NCI-H2029 (cell line): ENCODE results near the gene PDE3A.
"Not testable (repeated sequence)": the region's sequence is repeated elsewhere in the genome, so short reads cannot be mapped to it uniquely, and the experiment has no call there.

Experiments
- DNase-seq: peaks from one replicate; lab custom pipeline; 2025; lab: John Stamatoyannopoulos, UW

Gene PDE3A

DNA sequence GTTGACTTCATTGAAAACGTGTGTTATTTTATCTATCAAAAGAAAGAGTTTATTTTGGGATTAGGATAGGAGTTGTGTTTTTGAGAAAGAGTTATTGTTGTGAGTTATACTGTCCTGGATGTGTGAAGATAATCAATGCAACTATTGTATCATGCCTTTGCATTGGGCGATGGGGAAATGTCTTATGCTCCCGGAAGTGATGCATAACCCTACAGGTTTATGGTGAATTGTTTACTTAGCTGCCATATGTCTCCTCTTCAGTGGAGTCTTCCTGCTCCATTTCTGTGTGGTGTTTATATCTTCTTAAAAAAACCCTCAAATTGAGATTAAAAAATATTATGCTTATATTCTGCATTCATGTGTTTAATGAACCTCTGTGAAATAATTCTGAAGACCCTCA lies 6.5 kb downstream of the PDE3A start:
- no peak for DNase-seq

DNA sequence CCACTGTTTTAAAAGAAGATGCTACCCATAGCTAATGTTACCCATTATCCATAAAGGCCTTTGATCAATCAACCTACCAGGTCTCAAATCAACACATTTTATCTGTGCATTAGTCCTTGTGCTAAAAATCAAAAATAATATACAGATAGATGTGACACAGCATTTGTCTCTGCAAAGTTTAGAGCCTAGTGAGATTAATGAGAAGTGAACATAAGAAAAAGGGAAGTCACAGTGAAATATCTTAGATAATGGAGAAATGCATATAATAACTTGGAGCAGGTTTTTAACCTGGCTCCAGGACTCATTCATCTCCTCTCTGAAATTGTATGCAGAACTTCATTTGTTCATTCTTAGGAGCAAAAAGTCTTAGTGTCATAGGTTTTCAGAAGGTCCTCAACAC lies 7.2 kb downstream of the PDE3A start:
- no peak for DNase-seq

DNA sequence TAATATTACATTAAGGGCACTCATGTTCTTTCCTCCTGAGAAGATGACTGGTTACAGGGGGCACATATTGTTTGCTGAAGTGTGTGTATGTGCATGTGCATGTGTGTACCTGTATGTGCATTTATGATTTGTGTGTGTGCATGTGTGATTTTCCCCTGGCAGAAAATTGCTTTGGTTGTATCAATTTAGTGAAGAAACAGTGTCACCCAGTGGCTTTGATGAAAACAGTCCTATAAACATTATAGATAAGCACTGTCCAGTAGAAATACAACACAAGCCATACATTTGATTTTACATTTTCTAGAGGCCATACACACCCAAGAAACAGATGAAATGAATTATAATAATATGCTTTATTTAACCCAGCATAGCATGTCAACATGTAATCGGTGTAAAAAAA lies 8.6 kb downstream of the PDE3A start:
- no peak for DNase-seq

DNA sequence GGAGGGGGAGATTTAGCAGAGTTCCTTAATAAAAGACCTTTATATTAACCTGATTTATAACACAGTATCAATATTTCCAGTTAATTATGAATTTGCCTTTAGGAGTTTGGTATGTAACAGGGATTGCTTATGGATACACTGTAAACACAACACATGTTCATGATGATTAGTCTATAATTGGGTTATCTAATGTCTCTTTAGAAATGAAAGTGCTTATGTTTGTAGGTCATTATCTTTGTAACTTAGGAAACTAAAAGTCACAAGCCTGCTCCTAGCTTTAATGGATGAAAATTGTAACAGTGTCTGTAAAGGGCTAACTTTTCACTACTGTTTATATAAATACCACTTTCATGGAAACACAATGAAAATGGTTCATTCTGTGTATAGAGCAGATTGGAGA lies 9.4 kb downstream of the PDE3A start:
- DNase-seq: no peak

DNA sequence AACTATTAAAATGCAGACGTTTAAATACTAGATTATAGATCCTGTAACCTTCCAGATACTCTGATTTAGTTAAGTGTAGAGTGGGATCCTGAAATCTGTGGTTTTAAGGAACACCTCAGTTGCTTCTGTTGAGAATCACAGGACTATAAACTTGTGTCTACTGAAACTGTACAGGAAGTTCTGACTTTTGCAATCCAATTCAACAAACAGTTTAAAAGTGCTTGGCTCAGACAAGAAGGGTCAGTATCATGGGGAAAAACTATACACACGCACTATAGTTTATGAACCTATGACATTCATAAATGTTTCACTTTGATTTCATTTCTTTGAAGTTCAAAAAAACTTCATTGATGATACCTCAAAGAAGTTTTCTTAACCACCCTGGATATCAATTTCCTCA lies 13.8 kb downstream of the PDE3A start:
- no peak for DNase-seq

DNA sequence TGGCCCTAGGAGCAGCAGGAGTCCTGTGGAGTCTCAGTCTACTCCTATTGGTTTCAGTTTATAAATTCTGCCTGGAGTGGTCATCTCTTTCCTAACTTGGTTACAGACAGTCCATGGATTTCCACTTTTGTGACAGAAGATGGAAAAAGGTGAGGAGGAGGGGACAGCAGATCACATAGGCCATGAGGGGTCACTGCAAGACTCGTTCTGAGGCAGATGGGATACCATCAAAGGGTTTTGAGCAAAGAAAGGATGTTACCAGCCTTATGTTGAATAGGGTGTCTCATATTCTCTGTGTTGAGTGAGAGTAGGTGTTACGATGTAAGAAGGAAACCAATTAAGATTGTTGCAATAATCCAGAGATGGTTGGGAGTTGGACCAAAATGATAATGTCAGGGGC lies 15.3 kb downstream of the PDE3A start:
- no peak for DNase-seq

DNA sequence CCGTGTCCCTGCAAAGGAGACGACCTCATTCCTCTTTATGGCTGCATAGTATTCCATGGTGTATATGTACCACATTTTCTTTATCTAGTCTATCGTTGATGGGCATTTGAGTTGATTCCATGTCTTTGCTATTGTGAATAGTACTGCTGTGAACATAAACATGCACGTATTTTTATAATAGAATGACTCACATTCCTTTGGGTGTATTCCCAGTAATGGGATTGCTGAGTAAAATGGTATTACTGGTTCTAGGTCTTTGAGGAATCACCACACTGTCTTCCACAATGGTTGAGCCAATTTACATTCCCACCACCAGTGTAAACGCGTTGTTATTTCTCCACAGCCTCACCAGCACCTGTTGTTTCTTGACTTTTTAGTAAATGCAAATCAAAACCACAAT lies 16.5 kb downstream of the PDE3A start:
- not testable (repeated sequence) for DNase-seq

DNA sequence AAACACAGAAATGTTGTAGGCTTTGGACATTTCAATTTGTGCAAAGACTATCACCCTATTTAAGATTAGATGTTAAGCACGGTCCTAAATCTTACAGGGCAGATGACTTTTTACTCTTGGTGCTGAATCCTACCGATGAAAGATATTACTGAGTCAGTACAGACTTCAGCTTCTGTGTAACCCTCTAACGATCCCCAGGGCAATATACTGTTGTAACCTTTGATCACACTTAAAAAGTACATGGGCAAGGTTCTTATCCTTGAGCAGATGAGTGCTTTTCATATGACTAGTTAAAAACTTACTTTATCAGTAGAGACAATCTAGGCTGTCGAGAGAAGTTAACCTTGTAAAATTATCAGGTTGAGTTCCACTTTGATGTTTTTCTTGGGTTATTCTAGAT lies 22.5 kb downstream of the PDE3A start:
- no peak for DNase-seq

DNA sequence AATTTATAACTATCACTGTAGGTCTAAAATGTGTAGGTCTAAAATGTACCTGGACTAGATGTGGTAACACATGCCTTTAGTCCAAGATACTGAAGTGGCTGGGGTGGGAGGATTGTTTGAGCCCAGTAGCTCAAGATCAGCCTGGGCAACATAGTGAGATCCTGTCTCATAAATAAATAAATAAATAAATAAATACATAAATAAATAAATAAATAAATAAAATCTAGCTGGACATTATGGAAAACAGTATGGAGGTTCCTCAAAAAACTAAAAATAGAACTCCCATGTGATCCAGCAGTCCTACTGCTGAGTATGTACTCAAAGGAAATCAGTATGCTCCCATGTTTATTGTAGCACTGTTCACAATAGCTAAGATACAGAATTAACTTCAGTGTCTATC lies 24.0 kb downstream of the PDE3A start:
- no peak for DNase-seq

DNA sequence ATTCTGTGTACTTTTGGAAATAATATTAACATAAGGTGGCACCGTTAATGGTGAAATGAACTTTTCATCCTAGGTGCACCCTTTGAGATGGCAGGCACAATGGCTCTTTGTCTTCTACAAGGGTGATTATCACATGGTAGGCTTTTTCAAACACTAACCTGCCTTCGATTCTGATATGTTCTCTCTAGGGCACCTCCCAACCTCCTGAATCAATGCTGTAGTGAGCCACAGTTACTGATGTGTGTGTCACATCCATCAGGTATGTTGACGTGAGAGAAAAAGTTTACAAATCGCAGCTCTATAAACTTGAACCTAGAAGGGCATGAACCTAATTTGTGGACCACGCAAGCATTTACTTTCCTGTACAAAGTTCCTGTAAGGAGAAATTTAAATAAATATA lies 25.4 kb downstream of the PDE3A start:
- DNase-seq: no peak

DNA sequence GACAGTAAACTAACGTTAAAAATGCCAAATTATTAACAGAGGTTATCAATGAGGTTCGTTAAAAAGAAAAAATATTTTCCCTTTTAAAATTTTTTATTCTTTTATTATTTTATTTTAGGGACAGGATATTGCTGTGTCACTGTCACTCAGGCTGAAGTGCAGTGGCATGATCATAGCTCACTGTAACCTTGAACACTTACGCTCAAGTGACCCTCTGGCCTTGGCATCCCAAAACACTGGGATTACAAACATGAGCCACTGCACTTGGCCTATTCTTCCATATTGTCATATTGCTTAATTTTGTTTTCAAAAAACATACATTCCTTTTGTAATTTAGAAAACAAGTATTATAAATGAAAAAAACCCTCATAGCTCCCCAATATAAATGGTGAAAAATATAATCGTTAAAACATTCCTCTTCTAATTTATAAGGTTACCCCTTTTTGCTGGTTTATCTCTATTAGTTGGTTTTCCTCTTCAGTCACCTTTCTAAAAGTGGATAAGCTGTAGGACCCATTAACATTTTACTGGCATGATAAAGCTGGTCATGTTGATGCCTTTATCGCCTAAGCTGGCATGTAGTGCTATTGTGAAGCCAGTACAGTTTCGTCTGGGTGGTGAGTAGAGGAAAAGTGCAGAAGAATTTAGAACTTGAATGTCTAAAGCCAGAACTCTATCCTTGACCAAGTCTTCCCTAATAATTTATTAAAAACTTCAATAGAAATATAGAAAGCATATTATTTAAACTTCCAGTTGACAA lies 27.6 kb downstream of the PDE3A start:
- DNase-seq: no peak

DNA sequence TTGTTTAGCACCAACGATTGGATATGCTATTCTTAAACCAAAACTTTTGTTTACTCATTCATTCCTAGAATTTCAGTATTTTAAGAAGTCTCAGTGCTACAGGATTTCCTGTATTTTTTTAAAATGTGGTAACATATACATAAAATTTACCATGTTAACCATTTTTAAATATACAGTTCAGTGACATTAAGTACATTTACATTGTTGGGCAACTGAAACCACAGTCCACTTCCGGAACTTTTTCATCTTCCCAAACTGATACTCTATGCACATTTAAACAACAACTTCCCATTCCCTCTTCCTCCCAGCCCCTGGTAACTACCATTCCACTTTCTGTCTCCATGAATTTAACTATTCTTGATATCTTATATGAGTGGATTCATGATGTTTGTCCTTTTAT lies 30.3 kb downstream of the PDE3A start:
- no peak for DNase-seq

DNA sequence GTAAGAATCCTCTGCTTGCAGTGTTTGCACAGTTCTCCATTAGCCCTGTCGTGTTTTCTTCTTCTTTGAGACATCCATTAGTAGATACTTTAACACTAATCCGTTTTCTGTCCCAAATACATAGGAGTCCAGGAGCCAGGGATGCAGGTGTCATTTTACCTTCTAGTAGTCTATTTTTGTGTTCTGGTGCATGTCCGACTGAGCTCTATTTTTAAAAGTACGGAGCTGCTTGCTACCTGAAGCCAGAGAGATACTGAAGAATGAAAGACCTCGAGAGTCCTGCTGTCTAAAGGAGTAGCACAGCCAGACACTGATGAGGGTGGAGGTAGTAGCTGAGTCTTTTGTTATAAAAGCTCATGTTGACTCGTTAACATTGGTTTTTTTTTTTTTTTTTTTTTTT lies 31.7 kb downstream of the PDE3A start:
- DNase-seq: no peak

DNA sequence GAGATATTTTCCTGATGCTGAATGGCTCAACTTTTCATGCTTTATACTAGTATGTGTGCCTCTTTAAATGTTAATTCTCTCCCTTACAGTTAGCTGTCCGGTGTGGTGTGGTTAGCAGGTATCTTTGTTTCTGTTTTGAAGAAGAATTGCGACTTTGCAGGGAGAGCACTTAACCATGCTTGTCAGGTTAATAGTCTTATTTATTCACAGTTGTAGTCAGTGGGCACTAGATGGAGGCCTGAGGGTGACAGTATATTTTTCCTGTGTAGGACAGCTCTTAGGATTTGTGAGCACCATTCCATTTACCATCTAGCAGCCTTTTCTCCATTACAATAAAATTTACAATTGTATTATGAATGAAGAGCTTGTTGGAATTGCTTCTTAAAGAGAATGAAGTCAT lies 34.9 kb downstream of the PDE3A start:
- no peak for DNase-seq

DNA sequence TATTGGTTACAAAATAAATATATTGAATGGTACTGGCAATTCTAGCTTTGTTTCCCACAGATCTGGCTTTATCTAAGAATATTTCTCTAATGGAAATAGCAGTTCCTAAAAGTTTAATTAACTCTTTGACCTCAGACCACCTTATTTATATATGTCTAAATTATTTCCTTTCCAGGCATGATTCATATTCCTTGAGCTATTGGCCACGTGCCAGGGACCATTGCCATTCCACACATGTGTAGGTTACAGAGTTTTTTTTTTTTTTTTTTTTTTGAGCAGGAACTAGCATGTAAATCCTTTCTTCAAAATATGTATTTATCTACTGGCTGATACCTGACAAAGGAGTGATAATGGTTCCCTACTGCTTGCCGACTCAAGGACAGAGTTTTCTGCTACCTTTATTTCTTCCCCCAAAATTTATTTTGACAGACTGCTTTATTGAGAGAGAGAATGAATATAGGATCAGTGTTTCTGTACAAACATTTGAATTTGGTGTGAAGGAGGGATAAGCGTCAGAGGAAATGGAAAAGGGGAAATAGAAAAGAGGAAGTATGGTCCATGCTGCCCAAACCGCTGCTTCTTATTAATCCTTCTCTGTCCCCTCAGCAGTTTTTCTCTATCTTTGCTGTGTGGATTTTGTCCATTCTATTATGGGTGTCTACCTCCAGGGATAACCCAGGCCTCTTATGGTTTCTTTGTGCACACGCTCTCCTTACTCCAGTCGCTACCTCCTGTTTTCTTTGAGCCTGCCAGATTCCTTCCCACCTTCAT lies 36.4 kb downstream of the PDE3A start:
- DNase-seq: no peak

DNA sequence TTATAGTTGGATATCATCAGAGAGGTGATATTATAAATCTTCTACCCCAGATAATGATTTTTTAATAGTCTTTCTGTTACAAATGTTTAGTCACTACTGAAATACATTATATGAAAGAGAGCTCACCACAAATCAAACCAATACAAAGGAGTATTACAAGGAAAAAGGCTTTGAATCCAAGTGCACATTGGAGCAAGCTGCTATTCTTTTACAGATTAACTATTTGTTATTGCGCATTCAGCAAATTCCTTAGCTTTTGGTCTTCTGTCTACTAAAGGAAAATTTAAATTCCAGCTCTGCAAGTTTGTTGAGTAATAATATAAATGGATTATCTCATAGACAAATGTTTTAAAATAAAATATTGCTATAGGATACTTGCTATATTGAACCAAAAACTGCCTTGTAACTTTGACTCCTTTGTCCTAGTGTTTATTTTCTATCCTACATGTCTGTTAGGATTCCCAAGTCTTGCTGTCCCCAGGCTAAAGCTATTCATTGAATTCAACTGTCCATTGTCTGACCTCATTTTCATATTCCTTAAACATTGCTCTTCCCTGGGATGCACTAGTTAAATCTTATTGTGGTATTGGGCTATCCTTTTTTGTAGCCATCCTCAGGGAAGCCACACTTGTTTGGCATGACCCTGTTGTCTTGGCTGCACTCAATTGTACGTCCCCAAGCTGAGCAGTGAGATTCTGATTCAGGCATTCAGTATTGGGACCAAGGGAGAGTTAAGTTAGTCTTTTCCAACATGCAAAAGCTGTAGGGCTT lies 41.5 kb downstream of the PDE3A start:
- DNase-seq: no peak

DNA sequence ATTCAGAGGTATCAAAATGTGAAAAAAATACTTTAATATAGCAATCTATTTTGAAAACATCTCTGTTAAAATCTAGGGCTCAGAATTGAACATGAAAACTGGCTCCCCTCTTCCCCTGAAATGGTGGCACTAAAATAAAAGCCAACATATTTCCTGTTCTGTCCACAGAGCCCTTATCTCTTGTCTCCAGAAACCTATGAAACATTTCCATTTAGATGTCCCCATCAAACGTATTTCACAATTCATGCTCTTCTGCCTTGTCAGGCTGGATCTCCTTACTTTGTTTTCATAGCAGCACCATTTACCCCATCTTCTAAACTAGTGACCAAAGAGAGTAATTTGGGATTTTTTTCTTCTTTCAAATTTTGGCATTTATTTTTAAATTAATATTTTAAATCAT lies 42.4 kb downstream of the PDE3A start:
- DNase-seq: no peak

DNA sequence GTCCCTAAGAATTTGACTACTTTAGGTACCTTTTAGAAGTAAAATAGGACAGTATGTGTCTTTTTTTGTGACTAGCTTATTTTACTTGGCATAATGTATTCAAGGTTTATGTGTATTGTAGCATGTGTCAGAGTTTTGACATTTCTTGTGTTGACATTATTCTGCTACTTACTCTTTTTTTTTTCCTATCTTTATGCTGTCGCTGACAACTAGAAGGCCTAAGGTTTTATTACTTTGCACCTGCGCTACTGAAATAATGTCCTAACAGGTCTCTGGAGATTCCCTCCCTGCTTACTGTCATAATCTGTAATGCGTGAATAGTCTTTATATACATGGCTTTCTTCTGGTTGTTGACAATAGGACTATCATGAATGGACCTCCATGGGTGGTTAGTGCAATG lies 43.0 kb downstream of the PDE3A start:
- DNase-seq: no peak

DNA sequence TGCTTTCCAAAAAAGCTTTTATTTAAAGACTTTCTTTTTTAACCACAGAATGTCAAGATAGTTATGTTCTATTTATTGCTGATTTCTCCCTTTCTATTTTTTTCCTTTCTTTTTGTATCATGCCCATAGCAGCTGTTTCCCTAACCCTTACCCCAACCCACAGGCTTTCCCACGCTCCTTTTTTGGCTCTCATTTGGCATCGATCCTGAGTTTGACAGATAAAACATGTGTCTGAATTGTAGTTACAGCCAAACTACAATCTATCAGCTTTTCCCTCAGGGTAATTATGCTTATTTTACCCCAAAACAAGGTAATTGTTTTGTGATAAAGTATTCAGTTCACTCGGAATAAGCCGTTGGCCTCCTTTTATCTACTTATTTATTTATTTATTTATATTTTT lies 46.7 kb downstream of the PDE3A start:
- no peak for DNase-seq

DNA sequence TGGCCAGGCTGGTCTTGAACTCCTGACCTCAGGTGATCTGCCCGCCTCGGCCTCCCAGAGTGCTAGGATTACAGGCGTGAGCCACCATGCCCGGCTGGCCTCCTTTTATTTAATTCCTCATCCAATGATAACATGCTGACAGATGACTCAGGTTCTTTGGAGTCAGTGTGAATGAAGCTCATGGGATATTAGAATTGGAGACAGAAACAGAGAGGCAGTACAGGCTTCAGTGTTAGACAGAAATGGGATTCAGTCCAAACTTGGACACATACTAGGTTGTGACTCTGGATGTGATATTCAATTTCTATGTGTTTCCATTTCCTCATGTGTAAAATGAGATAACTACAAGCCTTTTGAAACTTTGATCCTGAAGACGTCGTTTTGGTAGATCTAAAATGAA lies 47.3 kb downstream of the PDE3A start:
- no peak for DNase-seq

DNA sequence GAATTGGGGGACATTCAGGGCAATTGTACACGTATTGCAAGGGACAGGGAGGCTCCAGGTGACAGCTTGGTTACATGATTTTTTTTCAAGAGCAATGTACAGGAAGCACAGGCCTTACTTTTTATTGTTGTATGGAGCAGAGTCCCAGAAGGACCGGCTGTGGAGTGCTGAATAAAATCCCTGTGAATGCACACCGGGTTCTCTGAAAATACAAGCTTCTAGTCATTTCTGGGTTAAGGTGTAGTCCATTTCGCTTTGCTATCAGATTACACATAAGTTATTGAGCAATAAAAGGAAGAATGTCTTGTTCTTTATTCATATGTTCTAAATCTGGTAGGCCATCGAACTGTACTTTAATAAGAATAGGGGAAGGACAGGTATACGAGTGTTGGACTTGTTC lies 52.2 kb downstream of the PDE3A start:
- no peak for DNase-seq

DNA sequence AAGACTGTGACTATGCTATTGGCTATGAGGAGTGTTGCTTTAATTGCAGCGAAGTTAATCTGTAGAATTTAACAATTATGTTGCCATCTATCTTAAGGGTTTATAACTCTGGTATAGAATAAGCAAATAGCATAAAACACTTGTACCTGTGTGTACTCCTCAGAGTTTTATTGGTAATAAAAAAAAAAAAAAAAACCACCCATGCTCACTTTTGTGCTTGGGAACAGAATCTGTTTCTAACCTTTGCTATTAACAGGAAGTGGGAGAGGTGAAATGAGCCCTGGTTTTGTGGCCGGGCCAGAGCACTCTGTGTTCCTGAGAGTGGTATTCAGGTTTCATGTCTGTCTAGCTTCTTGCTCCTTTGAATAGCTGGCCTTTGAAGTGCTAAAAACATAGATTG lies 53.1 kb downstream of the PDE3A start:
- no peak for DNase-seq

DNA sequence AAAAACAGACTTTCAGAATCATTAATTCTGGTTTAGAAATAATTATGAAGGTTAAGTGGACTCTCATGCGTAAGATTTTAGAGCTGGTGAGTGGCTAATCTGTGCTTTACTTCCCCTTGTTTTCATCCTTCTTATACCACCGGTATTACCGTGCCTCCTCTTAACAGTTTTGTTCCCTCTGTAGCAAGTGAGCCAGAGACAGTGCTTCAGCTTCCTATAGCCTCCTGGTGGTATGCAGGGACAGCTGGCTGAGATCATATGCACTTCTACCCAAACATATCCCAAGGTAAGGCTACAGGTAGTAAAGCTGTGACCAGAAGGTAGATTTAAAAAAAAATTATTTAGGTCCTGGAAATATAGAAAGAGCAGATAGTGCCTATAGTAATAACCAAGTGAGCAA lies 55.2 kb downstream of the PDE3A start:
- DNase-seq: no peak
